GM13977 (cell line): ENCODE data around the gene FSTL4.

Experiments used
- DNase-seq: peaks from one replicate; pipeline ENCODE4 v3.0.0; 2012; ENCODE audit warnings: low spot score
- CTCF ChIP-seq: IDR thresholded peaks from 2 replicates; pipeline ENCODE4 v1.5.1; 2012; ENCODE audit warnings: mild to moderate bottlenecking, control low read depth; ENCODE audit not compliant: insufficient read depth; ENCODE audit errors: extremely low read depth, missing control alignments
- in situ Hi-C: fragments of 300-500 bp; cut with MboI; formaldehyde crosslinking; loops from one replicate; pipeline ENCODE4 v1.12.0; 2022; ENCODE audit warnings: low sequenced_read_pairs, low pct_unique_long_range_greater_than_20kb, mixed read lengths, inconsistent platforms; ENCODE audit not compliant: unreplicated experiment

FSTL4 gene

GRCh38 chr5:133456933-133457402, 155.4 kb downstream of the FSTL4 start:
- DNase-seq, result no peak
- TF ChIP-seq CTCF, result no peak
- in situ Hi-C loops, result no loop called here

- TF ChIP-seq CTCF, result no peak
- no peak for DNase-seq
- in situ Hi-C loops, result no loop called here
Measured at GRCh38 chr5:133455676-133456075, 156.7 kb downstream of the FSTL4 start.

GRCh38 chr5:133454442-133454841, 157.9 kb downstream of the FSTL4 start:
- in situ Hi-C loops, result no loop called here
- DNase-seq, result no peak
- TF ChIP-seq CTCF, result no peak

- DNase-seq, result no peak
- TF ChIP-seq CTCF, result no peak
- in situ Hi-C loops, result no loop called here
Measured at GRCh38 chr5:133453831-133454230, 158.5 kb downstream of the FSTL4 start.

- TF ChIP-seq CTCF, result no peak
- in situ Hi-C loops, result no loop called here
- no peak for DNase-seq
Measured at GRCh38 chr5:133453084-133453780, 159.1 kb downstream of the FSTL4 start.

- DNase-seq, result no peak
- no peak for TF ChIP-seq CTCF
- in situ Hi-C loops, result no loop called here
Measured at GRCh38 chr5:133451926-133452325, 160.4 kb downstream of the FSTL4 start.
